Subcutaneous adipose tissue (tissue), 4 donors: ENCODE data around the gene SYPL2. TPM values are rescaled to one million over a fixed set of nuclear protein-coding genes. Genes with fewer than 3 reads are reported as not detected.

ENCODE experiments used
- CTCF ChIP-seq: fragments of 450-650 bp; IDR thresholded peaks from one replicate; pipeline ENCODE4 v1.5.1; 2016; ENCODE audit warnings: low read depth, mild to moderate bottlenecking, control low read depth, antibody characterized with exemption, moderate library complexity
- total RNA-seq, 4 donors: library from RNA; depleted of rRNA; stranded (reverse); fragments of >200 nt; gene quantifications; one replicate each; pipeline ENCODE4 v1.1.0, GENCODE V29; 2016

Gene SYPL2
- total RNA-seq, 4 donors from 2014 or later, result 0.22 to 1.3 (median 0.83) TPM

- no peak for TF ChIP-seq CTCF
Observed at GRCh38 chr1:109508001-109508872, 41.9 kb downstream of the SYPL2 start.

- no peak for TF ChIP-seq CTCF
Observed at GRCh38 chr1:109508873-109509175, 42.5 kb downstream of the SYPL2 start.

- TF ChIP-seq CTCF, result no peak
Observed at GRCh38 chr1:109509176-109510134, 43.1 kb downstream of the SYPL2 start, which contains the start of gene AMIGO1. Gene AMIGO1, minus strand, starts transcription at chr1:109509727. Its CDS starts 815 bp downstream, at chr1:109508912.

- TF ChIP-seq CTCF, result no peak
Observed at GRCh38 chr1:109513110-109513710, 46.9 kb downstream of the SYPL2 start.

GRCh38 chr1:109514846-109515245, 48.5 kb downstream of the SYPL2 start:
- no peak for TF ChIP-seq CTCF

GRCh38 chr1:109516872-109517271, 50.5 kb downstream of the SYPL2 start:
- TF ChIP-seq CTCF, result no peak
